Measurements from ENCODE around the gene RPL3. TPM values are rescaled to one million over a fixed set of nuclear protein-coding genes. Genes with fewer than 3 reads are reported as not detected.

Gene RPL3
- total RNA-seq, 2 experiments from 2014 or later: 3,952 to 3,974 TPM

DNA sequence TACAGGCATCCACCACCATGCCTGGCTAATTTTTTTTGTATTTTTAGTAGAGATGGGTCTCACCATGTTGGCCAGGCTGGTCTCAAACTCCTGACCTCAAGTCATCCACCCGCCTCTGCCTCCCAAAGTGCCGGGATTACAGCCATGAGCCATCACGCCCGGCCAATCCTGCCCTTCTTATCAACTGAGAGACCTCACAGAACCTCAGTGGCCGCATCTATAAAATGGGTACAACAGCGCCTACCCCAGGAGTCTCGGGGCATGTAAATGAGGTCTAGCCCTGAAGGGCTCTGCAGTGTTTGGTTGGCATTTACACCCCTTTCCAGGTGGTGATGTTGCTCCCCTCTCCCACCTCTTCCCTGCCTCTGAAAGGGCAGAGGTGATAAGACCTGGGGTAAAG lies 42.1 kb upstream of the RPL3 start:
- no peaks in the 10 kb centered on the region for H3K36me3 Mint-ChIP-seq (ENCODE audit: low read depth)
- no peaks in the 10 kb centered on the region for H3K4me1 ChIP-seq (ENCODE audit: insufficient read depth, low read length)
- no peak overlapping the region for H3K4me3 Mint-ChIP-seq

DNA sequence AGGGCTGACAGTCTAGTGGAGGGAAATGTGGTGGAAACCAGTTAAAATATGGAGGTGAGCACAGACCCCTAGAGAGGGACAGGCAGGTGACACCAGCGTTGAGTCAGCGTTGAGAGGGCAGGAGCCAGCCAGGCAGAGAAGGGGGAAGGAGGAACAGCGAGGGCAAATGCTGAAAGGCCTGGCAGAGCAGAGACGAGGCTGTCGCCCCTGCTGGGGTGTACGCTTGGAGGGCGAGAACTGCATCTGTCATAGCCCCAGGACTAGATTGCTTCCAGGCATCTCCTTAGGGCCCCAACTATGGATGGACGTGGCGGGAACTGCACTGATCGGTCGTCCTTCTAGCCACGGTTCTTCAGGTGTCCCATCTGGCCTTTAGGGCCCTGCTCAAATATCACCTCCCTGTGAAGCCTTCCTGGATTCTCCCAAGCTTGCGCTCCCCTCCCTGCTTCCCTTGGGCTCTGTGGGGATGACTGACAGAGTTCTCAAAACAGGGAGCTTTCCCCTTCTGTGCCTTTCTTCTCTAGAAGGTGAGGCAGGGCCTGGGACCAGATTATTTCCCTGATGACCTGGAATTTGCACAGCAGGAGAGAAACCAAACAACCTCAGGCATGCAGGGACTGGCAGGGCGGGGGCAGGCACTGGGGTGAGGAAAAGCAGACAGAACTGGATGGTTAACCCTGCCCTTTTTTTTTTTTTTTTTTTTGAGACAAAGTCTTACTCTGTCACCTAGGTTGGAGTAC lies 41.4 kb upstream of the RPL3 start:
- DNase-seq (no peak), ATAC-seq (ENCODE audit: poor library complexity) (no peak)
- Mint-ChIP-seq H3K4me3 (no peak overlapping the region), H3K9me3 (no peaks in the 10 kb centered on the region), H3K36me3 (ENCODE audit: low read depth) (no peaks in the 10 kb centered on the region), H3K27me3 (no peaks in the 10 kb centered on the region), H3K4me1 (ENCODE audit: low read depth) (no peaks in the 10 kb centered on the region), H3K27ac (no peak overlapping the region)
- no peaks in the 10 kb centered on the region for H3K9me3 ChIP-seq (ENCODE audit: control insufficient read depth in 1 of 2, insufficient read depth in 1 of 2, low read length in 2 of 2)
- no peaks in the 10 kb centered on the region for H3K4me1 ChIP-seq (ENCODE audit: insufficient read depth, low read length)
- POLR2A ChIA-PET: interaction anchor here (0.6 kb wide), 1 partner anchor 166 kb away, joined by 4 read pairs; no protein-coding TSS in a partner anchor
- H3K27me3 ChIP-seq (ENCODE audit: control insufficient read depth in 1 of 2, insufficient read depth in 2 of 2, low read length in 2 of 2): no peaks in the 10 kb centered on the region
- no peak for TF ChIP-seq CTCF (IDR thresholded peaks at IDR 0.05)
- no peaks in the 10 kb centered on the region for H3K36me3 ChIP-seq (ENCODE audit: insufficient read depth, low read length)
- CTCF ChIA-PET: no interaction called here
- no peak overlapping the region for H3K4me3 ChIP-seq (ENCODE audit: low read length)
- intact Hi-C loops (cut with DNase I, micrococcal nuclease): no loop called here
- H3K27ac ChIP-seq (ENCODE audit: low read depth in 1 of 2, low read length in 2 of 2): no peak overlapping the region

More for the DNA sequence above, 42.1 kb upstream of the RPL3 start:
- ATAC-seq (ENCODE audit: poor library complexity) (no peak), DNase-seq (no peak)
- Histone ChIP-seq H3K27ac (ENCODE audit: low read depth in 1 of 2, low read length in 2 of 2) (no peak overlapping the region), H3K9me3 (ENCODE audit: control insufficient read depth in 1 of 2, insufficient read depth in 1 of 2, low read length in 2 of 2) (no peaks in the 10 kb centered on the region), H3K36me3 (ENCODE audit: insufficient read depth, low read length) (no peaks in the 10 kb centered on the region), H3K4me3 (ENCODE audit: low read length) (no peak overlapping the region), H3K27me3 (ENCODE audit: control insufficient read depth in 1 of 2, insufficient read depth in 2 of 2, low read length in 2 of 2) (no peaks in the 10 kb centered on the region)
- no peak for TF ChIP-seq CTCF (IDR thresholded peaks at IDR 0.05)
- no peaks in the 10 kb centered on the region for H3K4me1 Mint-ChIP-seq (ENCODE audit: low read depth)
- no peaks in the 10 kb centered on the region for H3K27me3 Mint-ChIP-seq
- H3K9me3 Mint-ChIP-seq: no peaks in the 10 kb centered on the region
- intact Hi-C loops (cut with DNase I, micrococcal nuclease): no loop called here
- CTCF ChIA-PET: no interaction called here
- POLR2A ChIA-PET: no interaction called here
- no peak overlapping the region for H3K27ac Mint-ChIP-seq

- no peaks in the 10 kb centered on the region for H3K27me3 ChIP-seq (ENCODE audit: control insufficient read depth in 1 of 2, insufficient read depth in 2 of 2, low read length in 2 of 2)
- no peak overlapping the region for H3K4me3 ChIP-seq (ENCODE audit: low read length)
- no peak for TF ChIP-seq CTCF (IDR thresholded peaks at IDR 0.05)
- CTCF ChIA-PET: no interaction called here
- no peaks in the 10 kb centered on the region for H3K9me3 Mint-ChIP-seq
- H3K27ac Mint-ChIP-seq: no peak overlapping the region
- no peak overlapping the region for H3K27ac ChIP-seq (ENCODE audit: low read depth in 1 of 2, low read length in 2 of 2)
- DNase-seq (no peak), ATAC-seq (ENCODE audit: poor library complexity) (no peak)
- POLR2A ChIA-PET: no interaction called here
- H3K36me3 ChIP-seq (ENCODE audit: insufficient read depth, low read length): no peaks in the 10 kb centered on the region
- H3K4me1 Mint-ChIP-seq (ENCODE audit: low read depth): no peaks in the 10 kb centered on the region
- intact Hi-C loops (cut with DNase I, micrococcal nuclease): no loop called here
- no peaks in the 10 kb centered on the region for H3K36me3 Mint-ChIP-seq (ENCODE audit: low read depth)
- no peaks in the 10 kb centered on the region for H3K27me3 Mint-ChIP-seq
- no peaks in the 10 kb centered on the region for H3K4me1 ChIP-seq (ENCODE audit: insufficient read depth, low read length)
- H3K9me3 ChIP-seq (ENCODE audit: control insufficient read depth in 1 of 2, insufficient read depth in 1 of 2, low read length in 2 of 2): no peaks in the 10 kb centered on the region
- H3K4me3 Mint-ChIP-seq: no peak overlapping the region
Observed at GRCh38 chr22:39360242-39360641, 40.8 kb upstream of the RPL3 start.

All from CD4-positive, alpha-beta T cell (primary cell).